H9 (cell line): ENCODE results near the gene ABCC4. TPM values are rescaled to one million over a fixed set of nuclear protein-coding genes. Genes with fewer than 3 reads are reported as not detected.

Source experiments
- DNase-seq: peaks from one replicate; pipeline ENCODE4 v3.0.0-alpha.2; 2017
- H2AFZ ChIP-seq: one replicate; pipeline ENCODE4 v1.6.1; 2013; ENCODE audit warnings: mild to moderate bottlenecking, low read length, control low read depth, moderate library complexity
- H2AK5ac ChIP-seq: 2 replicates; pipeline ENCODE4 v1.6.1; 2013; ENCODE audit warnings: low read length, control low read depth, mixed read lengths; ENCODE audit not compliant: insufficient read length
- H2BK120ac ChIP-seq: one replicate; pipeline ENCODE4 v1.6.1; 2013; ENCODE audit warnings: low read depth, mild to moderate bottlenecking, low read length, control low read depth, inconsistent platforms; ENCODE audit not compliant: poor library complexity, severe bottlenecking
- H2BK12ac ChIP-seq: 2 replicates; pipeline ENCODE4 v1.6.1; 2013; ENCODE audit warnings: low read length, control low read depth, mixed read lengths, low read depth; ENCODE audit not compliant: insufficient read length
- H2BK15ac ChIP-seq: 2 replicates; pipeline ENCODE4 v1.6.1; 2013; ENCODE audit warnings: low read depth, low read length, control low read depth
- H2BK20ac ChIP-seq: one replicate; pipeline ENCODE4 v1.6.1; 2013; ENCODE audit warnings: low read depth, mild to moderate bottlenecking, low read length, control low read depth, inconsistent platforms; ENCODE audit not compliant: poor library complexity, severe bottlenecking
- H2BK5ac ChIP-seq: 2 replicates; pipeline ENCODE4 v1.6.1; 2013; ENCODE audit warnings: low read length, control low read depth, mixed read lengths; ENCODE audit not compliant: insufficient read length
- H3K14ac ChIP-seq: 2 replicates; pipeline ENCODE4 v1.6.1; 2013; ENCODE audit warnings: low read length, control low read depth; ENCODE audit not compliant: insufficient read depth
- H3K18ac ChIP-seq: 2 replicates; pipeline ENCODE4 v1.6.1; 2013; ENCODE audit warnings: low read depth, mild to moderate bottlenecking, mixed read lengths, low read length, control low read depth; ENCODE audit not compliant: insufficient read length
- H3K23ac ChIP-seq: 2 replicates; pipeline ENCODE4 v1.6.1; 2013; ENCODE audit warnings: low read length, control low read depth, mixed read lengths, low read depth; ENCODE audit not compliant: insufficient read length
- H3K23me2 ChIP-seq: 2 replicates; pipeline ENCODE4 v1.6.1; 2013; ENCODE audit warnings: low read depth, mild to moderate bottlenecking, mixed read lengths, low read length, control low read depth; ENCODE audit not compliant: insufficient read length, poor library complexity, severe bottlenecking
- H3K27ac ChIP-seq: 2 replicates; pipeline ENCODE4 v1.5.1; 2013; ENCODE audit warnings: low read length, control low read depth, mixed read lengths, low read depth; ENCODE audit not compliant: insufficient read length
- H3K27me3 ChIP-seq: 2 replicates; pipeline ENCODE4 v1.6.1; 2013; ENCODE audit warnings: low read length, control low read depth, inconsistent platforms; ENCODE audit not compliant: insufficient read depth
- H3K4ac ChIP-seq: 2 replicates; pipeline ENCODE4 v1.6.1; 2013; ENCODE audit warnings: low read depth, mild to moderate bottlenecking, control low read depth, inconsistent platforms, low read length, moderate library complexity
- H3K4me1 ChIP-seq: 2 replicates; pipeline ENCODE4 v1.6.1; 2013; ENCODE audit warnings: low read length, control low read depth, inconsistent platforms; ENCODE audit not compliant: insufficient read depth
- H3K4me2 ChIP-seq: 2 replicates; pipeline ENCODE4 v1.6.1; 2013; ENCODE audit warnings: low read length, control low read depth, mixed read lengths; ENCODE audit not compliant: insufficient read length, insufficient read depth
- H3K56ac ChIP-seq: 2 replicates; pipeline ENCODE4 v1.6.1; 2013; ENCODE audit warnings: low read depth, mild to moderate bottlenecking, mixed read lengths, low read length, control low read depth; ENCODE audit not compliant: insufficient read length
- H3K79me1 ChIP-seq: 2 replicates; pipeline ENCODE4 v1.6.1; 2013; ENCODE audit warnings: low read depth, mild to moderate bottlenecking, moderate library complexity, low read length, control low read depth, inconsistent platforms; ENCODE audit not compliant: insufficient read depth, poor library complexity, severe bottlenecking
- H3K79me2 ChIP-seq: 2 replicates; pipeline ENCODE4 v1.6.1; 2013; ENCODE audit warnings: low read length, control low read depth, inconsistent platforms; ENCODE audit not compliant: insufficient read depth
- H3K9ac ChIP-seq: 2 replicates; pipeline ENCODE4 v1.6.1; 2013; ENCODE audit warnings: low read length, control low read depth, mixed read lengths; ENCODE audit not compliant: insufficient read length; ENCODE audit errors: extremely low read depth
- H3K9me3 ChIP-seq: one replicate; pipeline ENCODE4 v1.6.1; 2013; ENCODE audit warnings: low read depth, low read length, inconsistent platforms; ENCODE audit not compliant: control insufficient read depth
- H3T11ph ChIP-seq: one replicate; pipeline ENCODE4 v1.6.1; 2013; ENCODE audit warnings: mild to moderate bottlenecking, low read length, control low read depth, inconsistent platforms
- H4K20me1 ChIP-seq: one replicate; pipeline ENCODE4 v1.6.1; 2013; ENCODE audit not compliant: control insufficient read depth, insufficient read length, insufficient read depth
- H4K5ac ChIP-seq: 2 replicates; pipeline ENCODE4 v1.6.1; 2013; ENCODE audit warnings: low read depth, mild to moderate bottlenecking, mixed read lengths, low read length, control low read depth; ENCODE audit not compliant: insufficient read length
- H4K8ac ChIP-seq: replicated peaks from 2 replicates; pipeline ENCODE4 v1.6.1; 2013; ENCODE audit warnings: low read length, control low read depth, mixed read lengths, low read depth; ENCODE audit not compliant: insufficient read length
- H4K91ac ChIP-seq: 2 replicates; pipeline ENCODE4 v1.6.1; 2013; ENCODE audit warnings: low read depth, mild to moderate bottlenecking, moderate library complexity, mixed read lengths, low read length, control low read depth; ENCODE audit not compliant: insufficient read length
- H3K27ac Mint-ChIP-seq, 3 experiments: 2 replicates in 2 of 3; 3 replicates in 1 of 3; pipeline ENCODE4 v1.8.0; 2020 to 2021; ENCODE audit warnings: mixed read lengths in 3 of 3, mild to moderate bottlenecking in 1 of 3, moderate library complexity in 1 of 3
- H3K27me3 Mint-ChIP-seq: 2 replicates; pipeline ENCODE4 v1.8.0; 2021; ENCODE audit warnings: low read depth, mild to moderate bottlenecking, moderate library complexity, mixed read lengths
- H3K36me3 Mint-ChIP-seq, 3 experiments: 2 replicates in 2 of 3; 3 replicates in 1 of 3; pipeline ENCODE4 v1.8.0; 2020 to 2021; ENCODE audit warnings: low read depth in 3 of 3, mixed read lengths in 3 of 3; ENCODE audit not compliant: insufficient read depth in 1 of 3
- H3K4me1 Mint-ChIP-seq, 2 experiments: 2 replicates each; pipeline ENCODE4 v1.8.0; 2020; ENCODE audit warnings: mixed read lengths in 2 of 2
- H3K4me3 Mint-ChIP-seq, 2 experiments: 2 replicates in 1 of 2; 3 replicates in 1 of 2; pipeline ENCODE4 v1.8.0; 2020 to 2021; ENCODE audit warnings: mild to moderate bottlenecking in 2 of 2, mixed read lengths in 2 of 2, moderate library complexity in 1 of 2
- H3K9me3 Mint-ChIP-seq, 2 experiments: 2 replicates in 1 of 2; 3 replicates in 1 of 2; pipeline ENCODE4 v1.8.0; 2020; ENCODE audit warnings: mild to moderate bottlenecking in 2 of 2, mixed read lengths in 2 of 2, moderate library complexity in 1 of 2
- WGBS: extraction: QIAGEN DNeasy Blood & Tissue Kit; methylation state at CpG from one replicate; pipeline ENCODE4 v1.1.7; 2013; ENCODE audit warnings: missing lambda C conversion rate, low lambda C conversion rate, mixed read lengths; ENCODE audit not compliant: insufficient read length; ENCODE audit errors: extremely low coverage; 5-methylcytosine and 5-hydroxymethylcytosine counted together
- total RNA-seq: library from RNA; stranded (reverse); gene quantifications from 2 replicates; pipeline ENCODE4 v1.2.1, GENCODE V29; 2021
- TF ChIP-seq, protein P1 (sequence below): fragments of 200-600 bp; sonication (generic); conservative IDR thresholded peaks from 3 replicates; pipeline ENCODE4 v1.8.0; 2021; ENCODE audit warnings: antibody characterized with exemption, mild to moderate bottlenecking

Gene ABCC4
- total RNA-seq, 1 experiment from 2014 or later: 5.9 TPM

- Histone ChIP-seq H3K27ac (no peak overlapping the region), H3K23me2 (no peaks in the 10 kb centered on the region), H2AFZ (no peak overlapping the region), H3K23ac (no peak overlapping the region), H3K9me3 (no peaks in the 10 kb centered on the region), H2BK120ac (no peak overlapping the region), H3K4me2 (no peak overlapping the region), H2BK15ac (no peak overlapping the region), H4K8ac (no peak overlapping the region), H3K27me3 (no peaks in the 10 kb centered on the region), H3K4ac (no peak overlapping the region), H3K9ac (no peak overlapping the region), H4K20me1 (no peaks in the 10 kb centered on the region), H3K56ac (no peak overlapping the region), H3K4me1 (no peaks in the 10 kb centered on the region), H3T11ph (no peak overlapping the region), H4K5ac (no peak overlapping the region), H2AK5ac (no peak overlapping the region), H3K14ac (no peak overlapping the region), H3K18ac (no peak overlapping the region), H2BK20ac (no peak overlapping the region), H4K91ac (no peak overlapping the region), H2BK5ac (no peak overlapping the region), H3K79me2 (no peaks in the 10 kb centered on the region), H2BK12ac (no peak overlapping the region), H3K79me1 (no peaks in the 10 kb centered on the region)
- no CpG with 5 or more reads among the region's 10 CpGs for WGBS
- DNase-seq: no peak
- H3K36me3 Mint-ChIP-seq: no peaks in the 10 kb centered on the region
- H3K27me3 Mint-ChIP-seq: no peaks in the 10 kb centered on the region
- TF ChIP-seq, protein P1, sequence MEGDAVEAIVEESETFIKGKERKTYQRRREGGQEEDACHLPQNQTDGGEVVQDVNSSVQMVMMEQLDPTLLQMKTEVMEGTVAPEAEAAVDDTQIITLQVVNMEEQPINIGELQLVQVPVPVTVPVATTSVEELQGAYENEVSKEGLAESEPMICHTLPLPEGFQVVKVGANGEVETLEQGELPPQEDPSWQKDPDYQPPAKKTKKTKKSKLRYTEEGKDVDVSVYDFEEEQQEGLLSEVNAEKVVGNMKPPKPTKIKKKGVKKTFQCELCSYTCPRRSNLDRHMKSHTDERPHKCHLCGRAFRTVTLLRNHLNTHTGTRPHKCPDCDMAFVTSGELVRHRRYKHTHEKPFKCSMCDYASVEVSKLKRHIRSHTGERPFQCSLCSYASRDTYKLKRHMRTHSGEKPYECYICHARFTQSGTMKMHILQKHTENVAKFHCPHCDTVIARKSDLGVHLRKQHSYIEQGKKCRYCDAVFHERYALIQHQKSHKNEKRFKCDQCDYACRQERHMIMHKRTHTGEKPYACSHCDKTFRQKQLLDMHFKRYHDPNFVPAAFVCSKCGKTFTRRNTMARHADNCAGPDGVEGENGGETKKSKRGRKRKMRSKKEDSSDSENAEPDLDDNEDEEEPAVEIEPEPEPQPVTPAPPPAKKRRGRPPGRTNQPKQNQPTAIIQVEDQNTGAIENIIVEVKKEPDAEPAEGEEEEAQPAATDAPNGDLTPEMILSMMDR: no peak
- H3K27ac Mint-ChIP-seq: no peak overlapping the region; a peak in 2 of 7 replicates
- H3K4me1 Mint-ChIP-seq: no peaks in the 10 kb centered on the region
- H3K4me3 Mint-ChIP-seq: no peak overlapping the region
- no peaks in the 10 kb centered on the region for H3K9me3 Mint-ChIP-seq
These were observed 54.8 kb downstream of the ABCC4 start for GRCh38 chr13:95246292-95247082.
